ENCODE measurements around the gene S1PR4. TPM values are rescaled to one million over a fixed set of nuclear protein-coding genes. Genes with fewer than 3 reads are reported as not detected.

Gene S1PR4
- total and polyA plus RNA-seq, 2 experiments from 2014 or later = not detected

DNA sequence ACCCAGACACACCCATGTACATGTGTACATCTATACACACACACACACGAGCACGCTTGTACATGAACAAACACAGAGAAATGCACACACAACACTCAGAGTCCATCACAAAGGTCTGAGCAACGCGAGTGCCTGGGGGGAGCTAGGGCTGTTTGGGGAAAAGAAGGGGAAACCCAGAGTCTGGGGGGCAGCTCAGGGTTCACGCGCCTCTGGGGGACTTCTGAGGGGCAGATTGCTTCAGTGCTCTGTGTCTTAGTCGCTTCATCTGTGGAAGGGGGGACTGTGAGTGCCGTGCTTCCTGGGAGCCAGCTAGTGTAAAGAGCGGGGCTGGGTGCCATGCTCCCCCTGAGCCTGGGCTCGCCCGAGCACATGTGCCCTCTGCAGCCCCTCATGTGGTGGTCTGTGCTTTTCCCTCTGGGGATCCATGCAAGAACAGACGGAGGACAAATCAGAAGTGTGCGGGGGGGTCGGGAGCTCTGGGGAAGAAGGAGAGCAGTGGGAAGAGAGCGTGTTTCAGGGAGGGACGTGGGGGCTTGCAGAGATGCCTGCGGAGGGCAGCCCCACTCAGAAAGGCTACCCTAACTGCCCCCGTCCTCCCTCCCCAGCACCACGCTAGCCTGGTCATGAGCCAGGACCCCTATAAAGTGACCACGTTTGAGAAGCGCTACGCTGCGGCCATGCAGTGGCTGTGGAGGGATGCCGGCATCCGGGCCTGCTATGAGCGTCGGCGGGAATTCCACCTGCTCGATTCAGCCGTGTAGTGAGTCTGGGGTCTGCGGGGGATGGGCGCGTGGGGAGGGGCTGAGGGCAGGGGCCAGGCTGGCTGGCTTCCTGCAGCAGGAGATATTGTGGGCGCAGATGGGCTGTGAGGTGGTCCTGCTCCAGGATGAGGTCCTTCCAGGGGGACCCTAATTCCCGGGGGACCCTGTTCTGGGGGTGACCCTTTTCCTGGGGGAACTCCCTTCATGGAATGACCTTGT, 28.8 kb upstream of the S1PR4 start:
- Histone ChIP-seq H3K9ac (no peak overlapping the region), H4K20me1 (ENCODE audit: insufficient read depth) (no peaks in the 10 kb centered on the region), H3K27ac (no peak overlapping the region), H3K4me3 (no peak overlapping the region), H3K79me2 (ENCODE audit: insufficient read depth) (no peaks in the 10 kb centered on the region), H3K9me3 (ENCODE audit: low read depth) (no peaks in the 10 kb centered on the region), H3F3A (ENCODE audit: insufficient read depth) (no peaks in the 10 kb centered on the region), H3K9me2 (ENCODE audit: insufficient read depth) (no peaks in the 10 kb centered on the region), H3K36me3 (ENCODE audit: low read depth) (no peaks in the 10 kb centered on the region), H3K4me2 (ENCODE audit: unreplicated experiment) (no peak overlapping the region), H3K4me1 (ENCODE audit: insufficient read depth) (peaks cover 5% of the 10 kb centered on the region), H3K27me3 (replicated peaks; ENCODE audit: insufficient read depth) (no peaks in the 10 kb centered on the region), H2AFZ (no peak overlapping the region)
- DNase-seq = no peak
- TF ChIP-seq EZH2phosphoT487 (IDR thresholded peaks at IDR 0.05; ENCODE audit: insufficient read depth, low read depth) (no peak), EZH2 (IDR thresholded peaks at IDR 0.05; ENCODE audit: insufficient read depth, poor library complexity, severe bottlenecking) (no peak)
- in situ Hi-C loops (cut with MboI) = no loop called here
- 39 to 45% methylated on average over 31 to 35 of the region's 35 CpGs for WGBS, 2 experiments (ENCODE audit: low coverage in 1 of 2, low lambda C conversion rate in 2 of 2, missing lambda C conversion rate in 2 of 2)

DNA sequence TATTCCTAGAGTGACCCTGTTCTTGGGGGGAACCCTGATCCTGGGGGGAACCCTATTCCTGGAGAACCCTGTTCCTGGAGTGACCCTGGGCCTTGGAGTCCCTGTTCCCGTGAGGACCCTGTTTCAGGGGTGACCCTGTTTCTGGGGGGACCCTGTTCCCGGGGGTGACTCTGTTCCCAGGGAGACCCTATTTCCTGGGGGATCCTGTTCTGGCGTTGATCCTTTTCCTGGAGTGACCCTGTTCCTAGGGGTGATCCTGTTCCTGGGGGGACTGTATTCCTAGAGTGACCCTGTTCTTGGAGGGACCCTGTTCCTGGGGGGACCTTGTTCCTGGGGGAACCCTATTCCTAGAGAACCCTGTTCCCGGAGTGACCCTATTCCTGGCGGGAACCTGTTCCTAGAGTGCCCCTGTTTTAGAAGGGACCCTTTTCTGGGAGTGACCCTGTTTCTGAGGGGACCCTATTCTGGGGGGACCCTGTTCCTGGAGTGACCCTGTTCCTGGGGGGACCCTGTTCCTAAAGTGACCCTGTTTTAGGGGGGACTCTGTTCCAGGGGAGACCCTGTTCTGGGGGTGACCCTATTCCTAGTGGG, 27.7 kb upstream of the S1PR4 start:
- no peaks in the 10 kb centered on the region for H4K20me1 ChIP-seq (ENCODE audit: insufficient read depth)
- no peaks in the 10 kb centered on the region for H3K9me2 ChIP-seq (ENCODE audit: insufficient read depth)
- no peaks in the 10 kb centered on the region for H3K79me2 ChIP-seq (ENCODE audit: insufficient read depth)
- H3K27me3 ChIP-seq (replicated peaks; ENCODE audit: insufficient read depth) = no peaks in the 10 kb centered on the region
- H3K9ac ChIP-seq = no peak overlapping the region
- no peak overlapping the region for H3K4me3 ChIP-seq
- WGBS, 2 experiments (ENCODE audit: low coverage in 1 of 2, low lambda C conversion rate in 2 of 2, missing lambda C conversion rate in 2 of 2) = 55 to 63% methylated on average over 5 of the region's 5 CpGs
- no peaks in the 10 kb centered on the region for H3F3A ChIP-seq (ENCODE audit: insufficient read depth)
- no peak overlapping the region for H2AFZ ChIP-seq
- in situ Hi-C loops (cut with MboI) = no loop called here
- H3K4me2 ChIP-seq (ENCODE audit: unreplicated experiment) = no peak overlapping the region
- H3K27ac ChIP-seq = no peak overlapping the region
- H3K36me3 ChIP-seq (ENCODE audit: low read depth) = no peaks in the 10 kb centered on the region
- no peak for DNase-seq
- peaks cover 10% of the 10 kb centered on the region for H3K4me1 ChIP-seq (ENCODE audit: insufficient read depth)
- TF ChIP-seq EZH2phosphoT487 (IDR thresholded peaks at IDR 0.05; ENCODE audit: insufficient read depth, low read depth) (no peak), EZH2 (IDR thresholded peaks at IDR 0.05; ENCODE audit: insufficient read depth, poor library complexity, severe bottlenecking) (no peak)
- H3K9me3 ChIP-seq (ENCODE audit: low read depth) = no peaks in the 10 kb centered on the region

- Histone ChIP-seq H2AFZ (no peak overlapping the region), H3K4me2 (ENCODE audit: unreplicated experiment) (no peak overlapping the region)
Measured at GRCh38 chr19:3151563-3152418, 26.8 kb upstream of the S1PR4 start.

GRCh38 chr19:3152419-3152780, 26.2 kb upstream of the S1PR4 start:
- Histone ChIP-seq H3K4me1 (ENCODE audit: insufficient read depth) (peaks cover 10% of the 10 kb centered on the region), H3K9me3 (ENCODE audit: low read depth) (no peaks in the 10 kb centered on the region), H3K4me3 (no peak overlapping the region), H4K20me1 (ENCODE audit: insufficient read depth) (no peaks in the 10 kb centered on the region), H3K9me2 (ENCODE audit: insufficient read depth) (no peaks in the 10 kb centered on the region), H3K27ac (no peak overlapping the region), H3K27me3 (replicated peaks; ENCODE audit: insufficient read depth) (no peaks in the 10 kb centered on the region), H3K36me3 (ENCODE audit: low read depth) (no peaks in the 10 kb centered on the region), H3F3A (ENCODE audit: insufficient read depth) (no peaks in the 10 kb centered on the region), H3K79me2 (ENCODE audit: insufficient read depth) (no peaks in the 10 kb centered on the region), H3K4me2 (ENCODE audit: unreplicated experiment) (no peak overlapping the region), H3K9ac (no peak overlapping the region), H2AFZ (no peak overlapping the region)
- no peak for TF ChIP-seq EZH2phosphoT487 (IDR thresholded peaks at IDR 0.05; ENCODE audit: insufficient read depth, low read depth)
- no peak for TF ChIP-seq EZH2 (IDR thresholded peaks at IDR 0.05; ENCODE audit: insufficient read depth, poor library complexity, severe bottlenecking)
- WGBS, 2 experiments (ENCODE audit: low coverage in 1 of 2, low lambda C conversion rate in 2 of 2, missing lambda C conversion rate in 2 of 2) = 95 to 96% methylated on average over 3 of the region's 3 CpGs
- in situ Hi-C loops (cut with MboI) = no loop called here
- DNase-seq = no peak

More at GRCh38 chr19:3151563-3152418, 26.8 kb upstream of the S1PR4 start:
- in situ Hi-C loops (cut with MboI) = no loop called here
- no peaks in the 10 kb centered on the region for H3K9me2 ChIP-seq (ENCODE audit: insufficient read depth)
- H4K20me1 ChIP-seq (ENCODE audit: insufficient read depth) = no peaks in the 10 kb centered on the region
- no peaks in the 10 kb centered on the region for H3F3A ChIP-seq (ENCODE audit: insufficient read depth)
- peaks cover 10% of the 10 kb centered on the region for H3K4me1 ChIP-seq (ENCODE audit: insufficient read depth)
- no peaks in the 10 kb centered on the region for H3K27me3 ChIP-seq (replicated peaks; ENCODE audit: insufficient read depth)
- no peaks in the 10 kb centered on the region for H3K9me3 ChIP-seq (ENCODE audit: low read depth)
- WGBS, 2 experiments (ENCODE audit: low coverage in 1 of 2, low lambda C conversion rate in 2 of 2, missing lambda C conversion rate in 2 of 2) = 77 to 80% methylated on average over 14 of the region's 14 CpGs
- TF ChIP-seq EZH2 (IDR thresholded peaks at IDR 0.05; ENCODE audit: insufficient read depth, poor library complexity, severe bottlenecking) = no peak
- TF ChIP-seq EZH2phosphoT487 (IDR thresholded peaks at IDR 0.05; ENCODE audit: insufficient read depth, low read depth) = no peak
- peak; percentile 29 for DNase-seq
- no peaks in the 10 kb centered on the region for H3K79me2 ChIP-seq (ENCODE audit: insufficient read depth)
- no peak overlapping the region for H3K9ac ChIP-seq
- no peak overlapping the region for H3K4me3 ChIP-seq
- H3K27ac ChIP-seq = no peak overlapping the region
- H3K36me3 ChIP-seq (ENCODE audit: low read depth) = no peaks in the 10 kb centered on the region
